CD14-positive monocyte (primary cell): ENCODE data around the gene CRY2. TPM values are rescaled to one million over a fixed set of nuclear protein-coding genes. Genes with fewer than 3 reads are reported as not detected.
"Not testable (repeated sequence)": the region's sequence is repeated elsewhere in the genome, so short reads cannot be mapped to it uniquely, and the experiment has no call there.

Experiments
- DNase-seq, 3 donors: peaks; one replicate each; pipeline ENCODE4 v3.0.0-alpha.2; 2011 to 2022
- H2AFZ ChIP-seq: 2 replicates; pipeline ENCODE4 v1.6.0; 2012; ENCODE audit warnings: mild to moderate bottlenecking, low read depth, low read length, inconsistent platforms; ENCODE audit not compliant: insufficient read depth, poor library complexity, severe bottlenecking
- H3K27ac ChIP-seq, 2 donors: 1 replicate in 1 of 2; 2 replicates in 1 of 2; pipeline ENCODE4 v1.5.1; 2012 to 2013; ENCODE audit warnings: low read length in 2 of 2, control low read depth in 1 of 2, inconsistent platforms in 1 of 2, low read depth in 1 of 2, mild to moderate bottlenecking in 1 of 2
- H3K27me3 ChIP-seq, 2 donors: one replicate each; pipeline versions ENCODE4 v1.6.0 to v1.6.1; 2011 to 2013; ENCODE audit warnings: low read length in 2 of 2; ENCODE audit not compliant: control insufficient read depth in 2 of 2, insufficient read depth in 2 of 2
- H3K36me3 ChIP-seq, 2 donors: replicated peaks in 1 of 2; 1 replicate in 1 of 2; 2 replicates in 1 of 2; pipeline versions ENCODE4 v1.5.1 to v1.6.1; 2012 to 2013; ENCODE audit warnings: low read length in 2 of 2, control low read depth in 1 of 2, inconsistent platforms in 1 of 2, mild to moderate bottlenecking in 1 of 2; ENCODE audit not compliant: insufficient read depth in 2 of 2, control insufficient read depth in 1 of 2
- H3K4me1 ChIP-seq, 2 donors: 1 replicate in 1 of 2; 2 replicates in 1 of 2; pipeline versions ENCODE4 v1.5.1 to v1.6.1; 2012 to 2013; ENCODE audit warnings: low read length in 2 of 2, control low read depth in 1 of 2, inconsistent platforms in 1 of 2, mild to moderate bottlenecking in 1 of 2, moderate library complexity in 1 of 2; ENCODE audit not compliant: insufficient read depth in 2 of 2, control insufficient read depth in 1 of 2
- H3K4me2 ChIP-seq: replicated peaks from 2 replicates; pipeline ENCODE3; 2012; ENCODE audit warnings: low read length, moderate library complexity, mild to moderate bottlenecking; ENCODE audit not compliant: poor library complexity, severe bottlenecking; ENCODE audit errors: extremely low read depth
- H3K4me3 ChIP-seq, 3 experiments: fragments of 200-600 bp in 1 of 3; sonication (generic) in 1 of 3; replicated peaks in 1 of 3; 1 replicate in 2 of 3; 2 replicates in 1 of 3; pipeline ENCODE4 v1.5.1; 2011 to 2013; ENCODE audit warnings: low read length in 3 of 3, mild to moderate bottlenecking in 3 of 3, control low read depth in 2 of 3, low read depth in 2 of 3, inconsistent platforms in 1 of 3, moderate library complexity in 1 of 3
- H3K79me2 ChIP-seq: 2 replicates; pipeline ENCODE4 v1.6.0; 2012; ENCODE audit warnings: mild to moderate bottlenecking, control low read depth, inconsistent platforms, low read length, moderate library complexity; ENCODE audit not compliant: insufficient read depth
- H3K9ac ChIP-seq: 2 replicates; pipeline ENCODE4 v1.6.0; 2017; ENCODE audit warnings: low read length, mild to moderate bottlenecking; ENCODE audit not compliant: insufficient read depth, poor library complexity, severe bottlenecking
- H3K9me3 ChIP-seq, 2 donors: replicated peaks in 1 of 2; 1 replicate in 1 of 2; 2 replicates in 1 of 2; pipeline versions ENCODE4 v1.5.1 to v1.6.1; 2012 to 2013; ENCODE audit warnings: low read length in 2 of 2, control low read depth in 1 of 2; ENCODE audit not compliant: control insufficient read depth in 1 of 2, insufficient read depth in 1 of 2
- H4K20me1 ChIP-seq: 2 replicates; pipeline ENCODE4 v1.6.0; 2012; ENCODE audit warnings: mild to moderate bottlenecking, low read length, control low read depth, moderate library complexity; ENCODE audit not compliant: insufficient read depth
- H3K27ac Mint-ChIP-seq, 7 donors: one replicate each; pipeline ENCODE4 v1.8.0; 2020; ENCODE audit warnings: mild to moderate bottlenecking in 7 of 7, mixed read lengths in 7 of 7, moderate library complexity in 6 of 7, inconsistent platforms in 2 of 7
- H3K27me3 Mint-ChIP-seq, 3 donors: one replicate each; pipeline ENCODE4 v1.8.0; 2021 to 2022; ENCODE audit warnings: low read depth in 3 of 3, mild to moderate bottlenecking in 3 of 3, mixed read lengths in 3 of 3, moderate library complexity in 3 of 3, inconsistent platforms in 1 of 3
- H3K36me3 Mint-ChIP-seq, 2 donors: one replicate each; pipeline ENCODE4 v1.8.0; 2020; ENCODE audit warnings: mixed read lengths in 2 of 2, inconsistent platforms in 1 of 2, mild to moderate bottlenecking in 1 of 2
- H3K4me1 Mint-ChIP-seq: one replicate; pipeline ENCODE4 v1.8.0; 2020; ENCODE audit warnings: mild to moderate bottlenecking, mixed read lengths
- H3K4me3 Mint-ChIP-seq, 2 donors: one replicate each; pipeline ENCODE4 v1.8.0; 2020; ENCODE audit warnings: mild to moderate bottlenecking in 2 of 2, mixed read lengths in 2 of 2, moderate library complexity in 1 of 2
- H3K9me3 Mint-ChIP-seq, 7 donors: one replicate each; pipeline ENCODE4 v1.8.0; 2020 to 2022; ENCODE audit warnings: mixed read lengths in 7 of 7, mild to moderate bottlenecking in 6 of 7, moderate library complexity in 6 of 7, inconsistent platforms in 2 of 7
- WGBS: methylation state at CpG from one replicate; pipeline ENCODE4 v1.1.5; 2013; ENCODE audit warnings: missing lambda C conversion rate; ENCODE audit not compliant: insufficient coverage; 5-methylcytosine and 5-hydroxymethylcytosine counted together
- intact Hi-C, 2 donors: fragments of 100-400 bp; cut with micrococcal nuclease; formaldehyde crosslinking; loops; one replicate each; pipeline versions ENCODE4 v1.15.0 to v1.15.1; 2023
- polyA plus RNA-seq, 3 donors: library from polyadenylated mRNA; depleted of rRNA in 1 of 3; unstranded in 2 of 3; stranded (reverse) in 1 of 3; fragments of 300-500 nt in 2 of 3; fragments of >200 nt in 1 of 3; fragmentation: Illumina TruSeq in 2 of 3; gene quantifications; 1 replicate in 2 of 3; 2 replicates in 1 of 3; pipeline ENCODE4 v1.2.3, GENCODE V29; 2012 to 2021
- TF ChIP-seq, protein P1 (sequence below): fragments of 200-600 bp; IDR thresholded peaks from one replicate; pipeline ENCODE4 v1.8.0; 2022; ENCODE audit warnings: antibody characterized with exemption, mild to moderate bottlenecking

CRY2 gene
- polyA plus RNA-seq, 3 donors: 5.1 to 12.5 (median 7.2) TPM

DNA sequence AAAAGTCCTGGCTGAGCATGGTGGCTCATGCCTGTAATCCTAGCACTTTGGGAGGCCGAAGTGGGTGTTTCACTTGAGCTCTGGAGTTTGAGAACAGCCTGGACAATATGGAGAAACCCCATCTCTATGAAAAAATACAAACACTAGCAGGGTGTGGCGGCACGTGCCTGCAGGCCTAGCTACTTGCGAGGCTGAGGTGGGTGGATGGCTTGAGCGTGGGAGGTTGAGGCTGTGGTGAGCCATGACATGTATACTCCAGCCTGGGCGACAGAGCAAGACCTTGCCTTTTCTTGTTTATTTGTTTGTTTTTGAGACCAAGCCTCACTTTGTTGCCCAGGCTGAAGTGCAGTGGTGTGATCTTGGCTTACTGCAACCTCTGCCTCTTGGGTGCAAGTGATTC lies 8.1 kb upstream of the CRY2 start:
- DNase-seq: no peak
- no peak overlapping the region for H3K9ac ChIP-seq
- no peaks in the 10 kb centered on the region for H3K79me2 ChIP-seq
- Mint-ChIP-seq H3K36me3 (no peaks in the 10 kb centered on the region), H3K9me3 (no peaks in the 10 kb centered on the region), H3K4me3 (peak overlapping the region in 1 of 2 donors; percentile 20), H3K27ac (no peak overlapping the region), H3K4me1 (peaks cover 9% of the 10 kb centered on the region), H3K27me3 (peaks cover 8 to 32% (median 27%) of the 10 kb centered on the region in 3 donors)
- no peak overlapping the region for H2AFZ ChIP-seq
- no peaks in the 10 kb centered on the region for H4K20me1 ChIP-seq
- H3K4me3 ChIP-seq: no peak overlapping the region
- H3K36me3 ChIP-seq: no peaks in the 10 kb centered on the region
- TF ChIP-seq, protein P1, sequence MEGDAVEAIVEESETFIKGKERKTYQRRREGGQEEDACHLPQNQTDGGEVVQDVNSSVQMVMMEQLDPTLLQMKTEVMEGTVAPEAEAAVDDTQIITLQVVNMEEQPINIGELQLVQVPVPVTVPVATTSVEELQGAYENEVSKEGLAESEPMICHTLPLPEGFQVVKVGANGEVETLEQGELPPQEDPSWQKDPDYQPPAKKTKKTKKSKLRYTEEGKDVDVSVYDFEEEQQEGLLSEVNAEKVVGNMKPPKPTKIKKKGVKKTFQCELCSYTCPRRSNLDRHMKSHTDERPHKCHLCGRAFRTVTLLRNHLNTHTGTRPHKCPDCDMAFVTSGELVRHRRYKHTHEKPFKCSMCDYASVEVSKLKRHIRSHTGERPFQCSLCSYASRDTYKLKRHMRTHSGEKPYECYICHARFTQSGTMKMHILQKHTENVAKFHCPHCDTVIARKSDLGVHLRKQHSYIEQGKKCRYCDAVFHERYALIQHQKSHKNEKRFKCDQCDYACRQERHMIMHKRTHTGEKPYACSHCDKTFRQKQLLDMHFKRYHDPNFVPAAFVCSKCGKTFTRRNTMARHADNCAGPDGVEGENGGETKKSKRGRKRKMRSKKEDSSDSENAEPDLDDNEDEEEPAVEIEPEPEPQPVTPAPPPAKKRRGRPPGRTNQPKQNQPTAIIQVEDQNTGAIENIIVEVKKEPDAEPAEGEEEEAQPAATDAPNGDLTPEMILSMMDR: no peak
- peaks cover 6 to 7% of the 10 kb centered on the region in 2 donors for H3K4me1 ChIP-seq
- intact Hi-C loops: no loop called here
- peaks cover 0 to 3% of the 10 kb centered on the region in 2 donors for H3K27me3 ChIP-seq
- no peak overlapping the region for H3K27ac ChIP-seq
- WGBS: 98% methylated on average over 5 of the region's 6 CpGs
- H3K4me2 ChIP-seq: no peak overlapping the region
- no peaks in the 10 kb centered on the region for H3K9me3 ChIP-seq

DNA sequence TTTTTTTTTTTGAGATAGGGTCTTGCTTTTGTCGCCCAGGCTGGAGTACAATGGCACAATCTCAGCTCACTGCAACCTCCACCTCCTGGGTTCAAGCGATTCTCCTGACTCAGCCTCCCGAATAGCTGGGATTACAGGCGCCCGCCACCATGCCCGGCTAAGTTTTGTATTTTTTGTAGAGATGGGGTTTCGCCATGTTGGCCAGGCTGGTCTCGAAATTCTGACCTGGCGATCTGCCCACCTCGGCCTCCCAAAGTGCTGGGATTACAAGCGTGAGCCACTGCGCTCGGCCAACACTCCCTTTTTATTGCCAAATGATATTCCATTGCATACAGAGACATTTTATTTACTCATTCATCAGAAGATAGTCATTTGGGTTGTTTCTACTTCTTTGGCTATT lies 7.0 kb upstream of the CRY2 start:
- H3K9ac ChIP-seq, H3K4me2 ChIP-seq, H3K27me3 ChIP-seq, H2AFZ ChIP-seq, H3K4me3 ChIP-seq, DNase-seq, H3K36me3 Mint-ChIP-seq, H3K79me2 ChIP-seq, H3K27ac Mint-ChIP-seq, H3K27ac ChIP-seq, H3K4me3 Mint-ChIP-seq, H4K20me1 ChIP-seq, H3K9me3 Mint-ChIP-seq, H3K9me3 ChIP-seq, H3K36me3 ChIP-seq: not testable (repeated sequence)
- WGBS: 88% methylated on average over 11 of the region's 13 CpGs
- Mint-ChIP-seq H3K4me1 (peaks cover 12% of the 10 kb centered on the region), H3K27me3 (peaks cover 8 to 27% (median 26%) of the 10 kb centered on the region in 3 donors)
- peaks cover 10 to 11% of the 10 kb centered on the region in 2 donors for H3K4me1 ChIP-seq
- intact Hi-C loops: loop anchor here in 1 of 2 donors (5.0 kb wide), 1 partner anchor 33 kb away; the partner anchor contains the start of gene SLC35C1
